ENCODE data around the gene PPCDC.
A peak's percentile ranks its signal among the peaks of the same experiment; 100 is the strongest.

PPCDC gene

GRCh38 chr15:75016431-75016830 lies 7.0 kb upstream of the PPCDC start:
- DNase-seq (ENCODE audit: low spot score): no peak

DNA sequence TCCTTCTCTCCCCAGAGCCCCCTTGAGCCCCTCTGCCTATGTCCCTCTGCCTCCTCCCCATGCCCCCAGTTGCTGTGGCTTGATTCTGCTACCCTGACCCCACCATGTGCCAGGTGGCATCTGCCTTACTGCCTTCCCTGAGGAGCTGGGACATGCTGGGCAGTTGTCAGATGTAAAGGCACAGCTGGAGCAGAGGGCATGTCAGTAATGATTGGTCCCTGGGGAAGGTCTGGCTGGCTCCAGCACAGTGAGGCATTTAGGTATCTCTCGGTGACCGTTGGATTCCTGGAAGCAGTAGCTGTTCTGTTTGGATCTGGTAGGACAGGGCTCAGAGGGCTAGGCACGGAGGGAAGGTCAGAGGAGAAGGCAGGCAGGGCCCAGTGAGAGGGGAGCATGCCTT lies 3.5 kb upstream of the PPCDC start:
- DNase-seq (ENCODE audit: low spot score): no peak

DNA sequence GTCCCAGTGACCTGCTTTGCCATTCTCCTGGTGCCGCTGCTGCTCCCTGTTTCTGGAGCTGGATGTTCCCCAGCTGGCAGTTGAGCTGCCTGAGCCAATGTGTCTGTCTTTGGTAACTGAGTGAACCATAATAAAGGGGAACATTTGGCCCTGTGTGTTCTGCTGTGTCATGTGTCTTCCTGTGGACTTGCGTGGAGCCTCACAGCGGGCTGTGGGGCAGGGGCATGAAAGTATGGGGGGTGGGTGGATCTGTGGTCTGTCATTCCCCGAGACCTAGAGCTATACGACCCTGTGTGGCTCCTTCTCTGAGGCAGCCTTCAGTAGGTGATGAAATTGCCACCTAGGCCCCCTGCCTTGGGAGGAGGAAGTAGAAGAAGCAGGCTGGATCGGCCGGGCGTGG lies 2.0 kb upstream of the PPCDC start:
- DNase-seq (ENCODE audit: low spot score): no peak

DNA sequence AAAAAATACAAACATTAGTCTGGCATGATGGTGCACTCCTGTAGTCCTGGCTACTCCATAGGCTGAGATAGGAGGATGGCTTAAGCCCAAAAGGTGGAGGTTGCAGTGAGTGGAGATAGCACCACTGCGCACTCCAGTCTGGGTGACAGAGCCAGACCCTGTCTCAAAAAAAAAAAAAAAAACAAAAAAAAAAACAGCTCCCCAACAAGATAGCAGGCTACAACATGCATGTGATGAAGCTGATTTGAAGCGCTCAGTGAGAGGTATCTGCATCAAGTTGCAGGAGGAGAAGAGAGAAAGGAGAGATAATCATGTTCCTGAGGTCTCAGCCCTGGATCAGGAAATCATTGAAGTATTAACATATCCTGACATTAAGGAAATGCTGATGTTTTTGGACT lies 608 bp upstream of the PPCDC start:
- no peak for DNase-seq (ENCODE audit: low spot score)

DNA sequence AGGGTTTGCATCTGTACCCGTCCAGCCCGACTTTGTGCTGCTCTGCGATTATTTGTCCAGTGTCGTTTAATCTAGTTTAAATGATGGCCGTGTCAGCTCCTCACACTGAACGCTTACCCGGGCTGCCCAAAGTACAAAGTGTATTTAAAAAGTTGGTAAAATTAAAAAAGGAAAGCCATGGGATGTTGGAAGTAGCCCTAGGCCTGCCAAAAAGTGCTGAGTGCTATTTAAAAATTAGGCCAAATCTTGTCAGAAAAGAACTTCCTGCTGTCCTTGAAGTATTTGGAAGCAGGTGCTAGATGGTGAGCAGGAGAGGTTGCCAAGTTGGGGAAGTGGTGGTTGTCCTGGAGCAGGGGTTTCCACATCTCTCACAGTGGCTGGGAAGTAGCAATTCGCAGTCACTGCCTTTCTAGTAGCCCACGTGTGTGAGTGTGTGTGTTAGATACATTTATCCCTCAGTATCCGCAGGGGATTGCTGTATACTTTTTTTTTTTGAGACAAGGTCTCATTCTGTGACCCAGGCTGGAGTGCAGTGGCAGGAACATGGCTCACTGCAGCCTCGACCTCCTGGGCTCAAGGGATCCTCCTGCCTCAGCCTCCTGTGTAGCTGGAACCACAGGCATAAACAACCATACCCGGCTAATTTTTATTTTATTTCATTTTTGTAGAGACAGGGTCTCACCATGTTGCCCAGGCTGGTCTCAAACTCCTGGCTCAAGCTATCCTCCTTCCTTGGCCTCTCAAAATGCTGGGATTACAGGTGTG lies 664 bp downstream of the PPCDC start:
- no peak for DNase-seq (ENCODE audit: low spot score)

GRCh38 chr15:75025107-75025506 lies 1.7 kb downstream of the PPCDC start:
- peak; percentile 33 for DNase-seq (ENCODE audit: low spot score)

DNA sequence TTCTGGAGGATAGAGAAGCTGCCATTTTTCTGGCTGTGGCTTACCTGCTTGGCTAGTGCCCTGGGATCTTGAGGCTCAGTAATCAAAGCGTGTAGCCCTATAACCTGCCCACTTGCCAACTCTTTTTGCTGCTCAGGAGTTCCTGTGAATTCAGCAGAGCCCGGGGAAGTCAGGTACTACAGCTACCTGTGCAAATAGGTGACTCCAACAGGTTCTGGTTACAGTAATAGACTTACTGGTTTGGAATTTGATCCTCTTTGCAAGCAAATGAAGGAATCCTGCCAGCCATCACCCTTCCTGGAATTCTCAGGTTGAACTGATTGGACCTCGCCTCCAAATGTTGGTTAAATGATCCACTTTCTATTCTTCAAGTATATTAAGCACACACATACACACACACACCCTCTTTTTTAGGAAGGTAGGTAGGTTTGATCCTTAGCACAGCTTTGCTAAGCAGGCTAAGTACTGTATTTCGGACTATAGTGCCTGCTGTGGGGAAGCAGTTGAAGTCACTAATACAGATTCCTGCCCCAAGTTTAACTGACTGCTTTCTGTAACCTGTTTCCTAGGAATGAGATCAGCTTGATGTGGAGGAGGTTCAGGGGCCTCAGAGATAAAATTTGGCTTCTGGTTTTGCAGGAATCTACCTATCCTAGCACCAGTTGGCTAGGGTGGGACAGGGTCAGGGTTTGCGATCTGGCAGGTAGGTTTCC lies 2.3 kb downstream of the PPCDC start:
- DNase-seq (ENCODE audit: low spot score): no peak

DNA sequence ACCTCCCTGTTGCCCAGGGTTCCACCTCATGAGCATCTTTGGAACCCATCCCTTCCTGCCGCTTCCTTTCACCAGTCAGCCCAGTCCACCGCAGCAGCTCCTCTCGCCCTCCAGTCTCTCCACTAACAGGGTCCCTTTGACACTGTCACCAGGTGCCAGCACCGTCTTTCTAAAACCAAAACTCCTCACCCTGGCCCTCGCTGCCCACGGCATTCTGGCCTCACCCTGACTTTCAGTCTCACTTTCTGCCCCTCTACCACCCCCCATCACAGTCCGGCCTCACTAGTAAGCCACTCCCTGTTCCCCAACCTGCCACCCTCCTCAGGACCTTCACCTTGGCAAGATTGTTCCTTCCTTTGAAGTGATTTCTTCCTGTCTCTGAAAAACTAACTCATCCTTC lies 4.2 kb downstream of the PPCDC start:
- no peak for DNase-seq (ENCODE audit: low spot score)

DNA sequence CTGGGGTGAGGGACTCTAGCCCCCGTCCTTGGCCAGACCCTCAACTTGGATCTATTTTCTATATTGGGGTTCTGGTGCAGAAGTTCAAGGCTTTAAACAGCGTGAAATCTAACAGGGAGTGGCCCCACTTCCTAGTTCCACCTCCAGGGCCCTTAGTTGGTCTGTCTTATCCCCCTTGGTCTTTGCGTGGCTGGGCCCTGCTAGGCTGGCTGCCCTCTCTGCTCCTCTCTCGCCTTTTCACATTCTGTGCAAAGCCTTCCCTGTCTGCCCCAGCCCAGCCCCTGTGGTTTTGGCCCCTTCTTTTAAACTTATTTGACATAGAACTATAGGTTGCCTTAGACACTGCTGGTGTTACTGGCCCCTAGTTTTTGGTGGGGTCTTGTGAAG lies 5.6 kb downstream of the PPCDC start:
- no peak for DNase-seq (ENCODE audit: low spot score)

- DNase-seq (ENCODE audit: low spot score): peak; percentile 83
Measured at GRCh38 chr15:75029378-75030022, 6.1 kb downstream of the PPCDC start.

- DNase-seq (ENCODE audit: low spot score): no peak
Measured at GRCh38 chr15:75030023-75030413, 6.6 kb downstream of the PPCDC start.

DNA sequence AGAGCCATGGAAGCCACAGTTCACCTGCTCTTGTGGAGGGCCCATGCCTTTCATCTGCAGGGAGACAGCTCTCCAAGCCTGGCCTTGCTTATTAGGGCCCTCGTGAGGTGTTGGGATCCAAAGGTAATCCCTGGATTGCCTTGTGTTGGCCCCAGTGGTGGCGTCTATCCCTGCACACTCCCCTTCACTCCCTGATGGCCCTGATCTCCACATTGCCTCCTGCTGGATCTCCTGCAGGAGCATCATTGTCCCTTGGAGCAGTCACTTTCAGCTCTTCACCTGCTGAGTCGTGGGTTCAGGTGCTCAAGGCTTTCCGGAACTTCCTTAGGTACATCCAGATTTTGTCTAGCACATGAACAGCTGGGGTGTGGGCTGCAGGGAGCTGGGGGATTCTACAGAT lies 7.0 kb downstream of the PPCDC start:
- DNase-seq (ENCODE audit: low spot score): no peak

- DNase-seq (ENCODE audit: low spot score): no peak
Measured at GRCh38 chr15:75031848-75032247, 8.5 kb downstream of the PPCDC start.

DNA sequence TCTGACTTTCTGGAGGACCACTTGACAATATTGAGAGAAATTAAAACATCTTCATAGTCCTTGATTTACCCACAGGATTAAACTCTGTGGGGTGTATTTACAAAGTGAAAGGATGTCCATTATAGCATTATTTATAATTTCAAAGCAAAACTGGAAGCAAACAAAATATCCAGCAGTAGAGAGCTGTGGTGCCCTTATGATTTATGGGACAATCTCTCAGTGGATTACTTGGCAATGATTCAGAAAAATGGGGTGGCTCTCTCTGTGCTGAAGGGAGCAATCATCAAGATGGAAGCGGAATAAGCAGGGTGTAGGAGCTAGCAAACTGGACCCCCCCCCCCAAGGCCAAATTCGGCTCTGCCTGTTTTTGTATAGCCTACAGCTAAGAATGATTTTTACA lies 9.0 kb downstream of the PPCDC start:
- no peak for DNase-seq (ENCODE audit: low spot score)

DNA sequence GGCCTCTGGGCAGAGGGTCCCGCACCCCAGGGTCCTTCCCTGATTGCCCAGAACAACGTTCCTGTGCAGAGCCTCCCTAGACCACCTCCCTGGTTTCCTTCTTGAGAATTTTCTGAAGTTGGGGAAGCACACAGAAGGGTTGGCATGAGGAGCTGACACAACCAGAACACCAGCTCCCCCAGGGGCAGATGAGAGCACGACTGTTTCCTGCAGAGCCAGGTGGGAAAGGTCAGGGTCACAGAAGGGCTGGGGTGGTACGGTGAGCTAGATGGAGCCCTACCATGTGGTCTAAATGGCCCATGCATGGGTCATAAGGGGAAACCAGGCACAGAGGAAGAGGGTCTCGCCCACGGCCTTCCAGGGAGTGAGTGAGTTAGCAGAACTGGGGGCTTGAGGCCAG lies 10.4 kb downstream of the PPCDC start:
- no peak for DNase-seq (ENCODE audit: low spot score)

- no peak for DNase-seq (ENCODE audit: low spot score)
Measured at GRCh38 chr15:75034615-75035014, 11.2 kb downstream of the PPCDC start.

DNA sequence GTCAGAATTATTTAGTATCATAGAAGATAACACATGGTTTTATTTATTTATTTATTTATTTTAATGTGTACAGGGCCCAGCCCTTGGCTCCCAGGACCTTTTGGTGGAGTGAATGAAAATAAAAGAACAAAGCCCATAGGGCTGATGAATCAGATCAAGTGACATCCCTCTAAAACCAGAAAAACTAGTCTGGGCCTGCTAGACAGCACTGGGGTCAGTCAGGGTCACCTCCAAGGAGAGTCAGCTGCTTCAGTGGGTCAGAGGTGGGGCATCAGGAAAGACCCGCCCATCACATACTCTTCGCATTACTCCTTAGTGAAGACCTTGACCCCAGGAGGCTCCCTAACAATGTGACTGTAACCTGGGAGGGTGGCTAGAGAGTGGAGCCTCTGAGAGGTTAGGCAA lies 12.8 kb downstream of the PPCDC start:
- DNase-seq (ENCODE audit: low spot score): no peak

GRCh38 chr15:75037685-75038084 lies 14.3 kb downstream of the PPCDC start:
- no peak for DNase-seq (ENCODE audit: low spot score)

DNA sequence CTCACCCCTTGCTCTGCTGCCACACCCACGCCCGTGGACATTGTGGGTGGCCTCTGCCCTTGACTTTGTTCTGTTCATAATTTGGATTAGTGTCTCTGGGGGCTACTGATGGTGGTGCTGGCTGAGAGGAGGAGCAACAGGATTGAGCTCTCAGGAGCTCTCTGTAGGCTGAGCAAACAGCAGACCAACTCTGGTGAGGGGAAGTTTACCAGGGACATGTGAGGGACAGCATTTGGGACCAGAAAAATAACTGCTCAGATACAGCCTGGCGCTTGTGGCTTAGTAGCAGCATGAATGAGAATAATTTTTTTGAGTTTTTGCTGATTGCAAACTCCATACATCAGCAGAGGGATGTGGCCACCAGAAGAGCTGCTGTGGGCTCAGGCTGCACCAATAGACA lies 14.8 kb downstream of the PPCDC start:
- no peak for DNase-seq (ENCODE audit: low spot score)

DNA sequence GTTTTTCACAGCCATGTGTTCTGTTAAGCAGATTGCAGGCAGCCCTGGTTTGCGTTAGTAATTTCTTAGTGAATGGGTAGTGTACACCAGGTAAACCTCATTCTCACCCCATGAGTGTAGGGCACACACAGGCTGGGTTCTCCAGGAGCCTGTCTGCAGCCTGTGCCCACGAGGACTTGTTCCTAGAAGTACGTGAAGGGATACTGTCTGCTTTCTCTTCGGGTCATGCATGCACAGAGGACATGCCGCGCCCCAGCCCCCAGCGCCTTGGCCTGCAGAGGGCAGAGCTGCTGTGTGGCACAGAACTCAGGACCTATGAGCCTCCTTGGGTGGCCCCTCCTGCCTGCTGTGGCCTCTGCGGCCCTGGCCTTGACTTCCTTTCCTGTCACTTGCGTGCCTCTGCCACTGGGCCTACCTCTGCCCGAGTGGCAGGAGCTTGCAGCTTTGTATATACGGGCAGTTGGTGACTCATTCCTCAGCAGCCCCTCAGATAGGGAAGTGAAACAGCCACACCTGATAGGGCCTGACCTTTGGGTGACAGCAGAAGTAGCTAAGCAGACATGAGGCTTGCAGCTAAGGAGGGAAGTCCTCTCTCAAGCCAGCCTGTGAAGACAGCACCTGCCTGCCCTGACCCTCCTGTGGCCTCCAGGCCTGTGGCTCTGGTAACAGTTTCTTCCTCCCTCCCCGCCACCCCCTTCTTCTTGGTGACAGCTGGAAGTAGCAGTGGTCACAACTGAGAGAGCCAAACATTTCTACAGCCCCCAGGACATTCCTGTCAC lies 19.5 kb downstream of the PPCDC start:
- DNase-seq (ENCODE audit: low spot score): peak; percentile 52

DNA sequence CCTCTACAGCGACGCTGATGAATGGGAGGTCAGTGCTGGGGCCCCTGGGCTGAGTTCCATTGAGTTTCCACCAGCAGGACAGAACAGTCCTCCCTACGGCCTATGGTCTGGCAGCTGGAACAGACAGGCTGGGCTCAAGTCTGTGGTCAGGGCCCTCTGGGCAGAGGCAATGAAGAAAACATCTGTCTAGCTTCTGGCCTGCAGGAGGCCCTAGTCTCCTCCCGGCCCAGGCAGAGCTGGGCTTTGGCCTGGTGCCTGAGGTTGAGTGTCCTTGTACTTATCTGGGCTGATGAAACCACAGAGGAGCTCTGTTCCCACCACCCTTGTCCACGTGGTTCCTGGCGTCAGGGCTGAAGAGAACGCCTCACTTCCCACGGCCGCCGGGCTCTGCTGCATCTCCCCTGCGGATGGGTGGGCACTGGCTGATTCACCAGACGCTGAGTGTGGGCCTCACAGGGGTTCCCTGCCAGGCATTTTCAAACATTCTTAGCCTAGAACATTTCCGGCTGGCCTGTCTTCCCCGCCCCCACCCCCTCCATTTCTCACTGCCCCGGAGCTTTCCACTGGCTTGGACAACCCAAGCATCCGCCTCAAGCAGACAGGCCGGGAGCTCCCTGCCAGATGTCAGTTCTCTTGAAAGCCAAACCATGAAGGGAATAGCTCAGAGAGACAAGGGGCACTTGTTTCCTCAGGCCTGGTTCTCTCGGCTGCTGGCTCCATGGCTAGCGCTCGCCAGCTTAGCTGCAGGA lies 20.3 kb downstream of the PPCDC start:
- peak; percentile 97 for DNase-seq (ENCODE audit: low spot score)

Measured in globus pallidus (tissue), 1 donor.